Measurements from ENCODE around the gene PLEKHA5.

DNA sequence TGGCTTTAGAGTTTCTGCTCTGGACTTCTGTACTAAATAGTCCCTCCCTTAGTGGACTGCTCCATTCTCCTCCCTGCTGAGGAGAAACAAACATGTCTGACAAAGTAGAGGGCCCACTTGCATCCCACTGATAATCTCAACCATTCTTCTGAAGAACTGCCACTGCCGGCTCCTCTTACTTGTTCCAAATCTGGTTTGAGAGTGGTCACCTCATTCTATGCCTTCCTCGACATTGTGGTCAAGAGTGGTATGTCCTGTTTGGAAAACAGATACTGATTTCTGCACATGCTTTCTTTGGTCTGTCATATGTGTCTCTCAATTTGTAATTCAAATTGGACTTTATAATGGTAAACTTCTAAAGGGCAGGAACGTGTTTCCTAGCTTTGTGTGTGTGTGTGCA, 36.3 kb upstream of the PLEKHA5 start:
- no peak for TF ChIP-seq POLR2AphosphoS5 (IDR thresholded peaks at IDR 0.05)
- TF ChIP-seq, protein P1, sequence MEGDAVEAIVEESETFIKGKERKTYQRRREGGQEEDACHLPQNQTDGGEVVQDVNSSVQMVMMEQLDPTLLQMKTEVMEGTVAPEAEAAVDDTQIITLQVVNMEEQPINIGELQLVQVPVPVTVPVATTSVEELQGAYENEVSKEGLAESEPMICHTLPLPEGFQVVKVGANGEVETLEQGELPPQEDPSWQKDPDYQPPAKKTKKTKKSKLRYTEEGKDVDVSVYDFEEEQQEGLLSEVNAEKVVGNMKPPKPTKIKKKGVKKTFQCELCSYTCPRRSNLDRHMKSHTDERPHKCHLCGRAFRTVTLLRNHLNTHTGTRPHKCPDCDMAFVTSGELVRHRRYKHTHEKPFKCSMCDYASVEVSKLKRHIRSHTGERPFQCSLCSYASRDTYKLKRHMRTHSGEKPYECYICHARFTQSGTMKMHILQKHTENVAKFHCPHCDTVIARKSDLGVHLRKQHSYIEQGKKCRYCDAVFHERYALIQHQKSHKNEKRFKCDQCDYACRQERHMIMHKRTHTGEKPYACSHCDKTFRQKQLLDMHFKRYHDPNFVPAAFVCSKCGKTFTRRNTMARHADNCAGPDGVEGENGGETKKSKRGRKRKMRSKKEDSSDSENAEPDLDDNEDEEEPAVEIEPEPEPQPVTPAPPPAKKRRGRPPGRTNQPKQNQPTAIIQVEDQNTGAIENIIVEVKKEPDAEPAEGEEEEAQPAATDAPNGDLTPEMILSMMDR (IDR thresholded peaks at IDR 0.05): no peak
